ENCODE measurements around the gene ZNF565. TPM values are rescaled to one million over a fixed set of nuclear protein-coding genes. Genes with fewer than 3 reads are reported as not detected.

The ZNF565 gene
- total and polyA plus RNA-seq, 4 experiments from 2014 or later, result 0.76 to 10.9 (median 7.3) TPM

DNA sequence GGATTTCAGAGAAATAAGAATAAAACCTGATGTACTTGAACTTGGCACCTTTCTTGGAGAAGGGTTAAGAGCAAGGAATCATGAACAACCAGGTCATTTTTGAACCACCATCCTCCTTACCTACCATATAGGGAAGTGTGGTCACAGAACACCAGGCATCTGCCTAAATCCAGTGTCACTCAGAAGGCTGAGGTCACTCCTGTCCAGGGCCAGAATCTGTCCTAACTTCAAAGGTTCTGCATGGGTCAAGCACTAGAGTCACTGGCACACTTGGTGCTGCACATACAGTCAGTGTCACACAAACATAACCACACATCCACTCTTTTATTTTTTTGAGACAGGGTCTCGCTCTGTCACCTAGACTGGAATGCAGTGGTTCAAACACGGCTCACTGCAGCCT lies 1.6 kb downstream of the ZNF565 start:
- Histone ChIP-seq H3K4me3 (ENCODE audit: low read length in 2 of 2) (no peak overlapping the region), H3K27ac (ENCODE audit: low read depth, low read length) (no peak overlapping the region), H3K36me3 (ENCODE audit: insufficient read depth, low read length) (no peaks in the 10 kb centered on the region), H3K9me3 (ENCODE audit: control insufficient read depth in 1 of 2, low read length in 2 of 2) (no peaks in the 10 kb centered on the region), H3K27me3 (ENCODE audit: insufficient read depth, low read length) (no peaks in the 10 kb centered on the region), H3K4me1 (ENCODE audit: insufficient read depth, low read length) (peaks cover 23% of the 10 kb centered on the region)
- no peak for DNase-seq
- H3K36me3 Mint-ChIP-seq, result peaks cover 2 to 4% of the 10 kb centered on the region in 2 donors
- H3K9me3 Mint-ChIP-seq, result no peaks in the 10 kb centered on the region
- peak overlapping the region in 5 of 8 donors; percentile 9 to 60 (median 25) for H3K4me3 Mint-ChIP-seq
- CTCF ChIA-PET (ENCODE audit: partially characterized antibody), result no interaction called here
- no peaks in the 10 kb centered on the region for H3K27me3 Mint-ChIP-seq
- peaks cover 9 to 18% (median 10%) of the 10 kb centered on the region in 4 donors for H3K4me1 Mint-ChIP-seq
- H3K27ac Mint-ChIP-seq, result peak overlapping the region in 6 of 7 donors; percentile 27 to 74 (median 65)
- POLR2A ChIA-PET (ENCODE audit: partially characterized antibody), result no interaction called here
- intact Hi-C loops (cut with micrococcal nuclease), result loop anchor here (10.0 kb wide), 4 partner anchors 392 to 1382 kb away; partner anchors contain the start of genes ZNF382, ZNF383, ZNF540 and ZNF571

DNA sequence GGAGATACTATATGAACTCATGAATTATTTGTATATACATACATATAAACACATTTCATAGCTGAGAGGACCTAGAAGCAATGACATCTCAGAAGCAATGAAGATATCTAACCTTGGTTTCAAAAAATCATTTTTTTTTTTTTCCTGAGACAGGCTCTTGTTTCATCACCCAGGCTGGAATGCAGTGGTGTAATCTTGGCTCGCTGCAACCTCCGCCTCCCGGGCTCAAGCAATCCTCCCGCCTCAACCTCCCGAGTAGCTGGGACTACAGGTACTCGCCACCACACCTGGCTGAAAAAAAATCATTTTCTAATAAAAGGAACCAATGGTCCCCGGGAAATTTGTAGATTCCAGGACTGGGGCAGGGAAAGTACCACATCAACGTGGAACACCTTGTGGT lies 4.0 kb downstream of the ZNF565 start:
- H3K4me1 ChIP-seq (ENCODE audit: insufficient read depth, low read length), result peaks cover 8% of the 10 kb centered on the region
- CTCF ChIA-PET (ENCODE audit: partially characterized antibody), result no interaction called here
- Mint-ChIP-seq H3K4me1 (peaks cover 0 to 2% (median under 1%) of the 10 kb centered on the region in 4 donors), H3K36me3 (peaks cover under 1 to 4% of the 10 kb centered on the region in 2 donors), H3K27ac (no peak overlapping the region), H3K4me3 (no peak overlapping the region), H3K9me3 (no peaks in the 10 kb centered on the region), H3K27me3 (no peaks in the 10 kb centered on the region)
- POLR2A ChIA-PET (ENCODE audit: partially characterized antibody), result no interaction called here
- H3K27me3 ChIP-seq (ENCODE audit: insufficient read depth, low read length), result no peaks in the 10 kb centered on the region
- intact Hi-C loops (cut with micrococcal nuclease), result loop anchor here (10.0 kb wide), 4 partner anchors 394 to 1384 kb away; partner anchors contain the start of genes ZNF382, ZNF383, ZNF540 and ZNF571
- H3K4me3 ChIP-seq (ENCODE audit: low read length in 2 of 2), result no peak overlapping the region
- no peak for DNase-seq
- H3K27ac ChIP-seq (ENCODE audit: low read depth, low read length), result no peak overlapping the region
- H3K36me3 ChIP-seq (ENCODE audit: insufficient read depth, low read length), result no peaks in the 10 kb centered on the region
- no peaks in the 10 kb centered on the region for H3K9me3 ChIP-seq (ENCODE audit: control insufficient read depth in 1 of 2, low read length in 2 of 2)

DNA sequence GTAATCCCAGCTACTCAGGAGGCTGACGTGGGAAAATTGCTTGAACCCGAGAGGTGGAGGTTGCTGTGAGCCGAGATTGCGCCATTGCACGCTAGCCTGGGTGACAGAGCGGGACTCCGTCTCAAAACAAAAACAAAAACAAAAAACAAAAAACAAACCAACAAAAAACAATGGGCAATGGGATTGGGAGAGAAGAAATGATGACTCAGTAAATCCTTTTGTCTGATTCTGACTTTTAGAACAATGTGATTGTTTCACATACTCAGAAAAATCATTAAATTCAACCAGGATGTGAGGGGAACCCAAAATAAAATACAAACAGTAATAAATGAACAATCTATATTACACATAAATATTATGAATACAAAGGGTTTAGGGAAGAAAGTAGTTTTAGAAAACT lies 5.1 kb downstream of the ZNF565 start:
- Histone ChIP-seq H3K4me1 (ENCODE audit: insufficient read depth, low read length) (peaks cover 8% of the 10 kb centered on the region), H3K9me3 (ENCODE audit: control insufficient read depth in 1 of 2, low read length in 2 of 2) (no peaks in the 10 kb centered on the region), H3K27me3 (ENCODE audit: insufficient read depth, low read length) (no peaks in the 10 kb centered on the region), H3K27ac (ENCODE audit: low read depth, low read length) (no peak overlapping the region), H3K36me3 (ENCODE audit: insufficient read depth, low read length) (no peaks in the 10 kb centered on the region), H3K4me3 (ENCODE audit: low read length in 2 of 2) (no peak overlapping the region)
- POLR2A ChIA-PET (ENCODE audit: partially characterized antibody), result no interaction called here
- no peak overlapping the region for H3K4me3 Mint-ChIP-seq
- no peak for DNase-seq
- H3K27me3 Mint-ChIP-seq, result no peaks in the 10 kb centered on the region
- H3K36me3 Mint-ChIP-seq, result peaks cover 2 to 4% of the 10 kb centered on the region in 2 donors
- H3K27ac Mint-ChIP-seq, result no peak overlapping the region
- peaks cover 0 to 3% (median under 1%) of the 10 kb centered on the region in 4 donors for H3K4me1 Mint-ChIP-seq
- intact Hi-C loops (cut with micrococcal nuclease), result no loop called here
- CTCF ChIA-PET (ENCODE audit: partially characterized antibody), result no interaction called here
- H3K9me3 Mint-ChIP-seq, result no peaks in the 10 kb centered on the region

DNA sequence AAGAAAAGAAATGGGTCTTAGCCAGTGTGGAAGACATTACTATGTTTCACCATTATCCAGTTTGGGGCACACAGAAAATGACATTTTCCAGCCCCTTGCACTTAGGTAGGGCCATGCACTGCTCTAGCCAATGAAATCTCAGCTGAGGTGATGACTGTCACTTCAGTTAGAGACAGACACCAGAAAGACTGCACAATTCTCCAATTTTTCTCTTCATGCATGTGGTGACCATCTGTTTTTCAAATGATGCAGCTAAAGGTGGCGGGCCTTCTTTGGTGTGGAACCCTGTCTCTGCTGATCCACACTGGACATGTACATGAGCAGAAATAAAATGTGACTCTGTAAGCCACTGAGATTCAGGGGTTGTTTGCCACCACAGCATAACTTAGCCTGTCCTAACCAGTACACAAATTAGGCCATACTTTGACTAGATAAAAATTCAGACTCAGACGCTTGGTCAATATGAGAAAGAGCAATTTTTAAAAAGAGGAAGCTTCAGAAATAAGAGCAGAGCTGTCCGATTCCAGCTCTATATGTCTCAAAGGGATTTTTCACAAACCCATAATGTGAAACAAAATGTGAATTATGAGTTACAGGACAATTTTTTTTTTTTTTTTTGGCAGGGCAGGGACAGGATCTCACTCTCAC lies 6.7 kb downstream of the ZNF565 start:
- POLR2A ChIA-PET (ENCODE audit: partially characterized antibody), result no interaction called here
- no peak overlapping the region for H3K4me3 ChIP-seq (ENCODE audit: low read length in 2 of 2)
- no peaks in the 10 kb centered on the region for H3K4me1 ChIP-seq (ENCODE audit: insufficient read depth, low read length)
- Mint-ChIP-seq H3K9me3 (no peaks in the 10 kb centered on the region), H3K4me3 (no peak overlapping the region), H3K4me1 (peaks cover 0 to 3% (median under 1%) of the 10 kb centered on the region in 4 donors), H3K27ac (peak overlapping the region in 1 of 7 donors; percentile 12), H3K36me3 (peaks cover 5% of the 10 kb centered on the region in 2 donors), H3K27me3 (no peaks in the 10 kb centered on the region)
- no peaks in the 10 kb centered on the region for H3K9me3 ChIP-seq (ENCODE audit: control insufficient read depth in 1 of 2, low read length in 2 of 2)
- intact Hi-C loops (cut with micrococcal nuclease), result no loop called here
- no peak for DNase-seq
- no peaks in the 10 kb centered on the region for H3K27me3 ChIP-seq (ENCODE audit: insufficient read depth, low read length)
- CTCF ChIA-PET (ENCODE audit: partially characterized antibody), result no interaction called here
- H3K27ac ChIP-seq (ENCODE audit: low read depth, low read length), result no peak overlapping the region
- no peaks in the 10 kb centered on the region for H3K36me3 ChIP-seq (ENCODE audit: insufficient read depth, low read length)

DNA sequence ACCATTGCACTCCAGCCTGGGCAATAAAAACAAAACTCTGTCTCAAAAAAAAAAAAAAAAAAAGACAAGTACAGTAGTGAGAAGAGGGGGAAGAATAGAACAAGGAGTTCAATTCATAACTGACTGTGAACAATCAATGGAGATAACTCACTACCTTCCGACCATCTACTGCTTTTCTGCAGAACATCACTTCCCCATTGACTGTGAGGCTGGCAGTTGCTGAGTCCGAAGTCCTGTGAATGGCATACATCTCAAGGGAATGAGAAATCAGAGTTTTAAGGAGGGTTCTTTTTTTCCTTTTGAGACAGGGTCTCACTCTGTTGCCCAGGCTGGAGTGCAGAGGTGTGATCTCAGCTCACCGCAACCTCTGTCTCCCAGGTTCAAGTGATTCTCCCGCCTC lies 11.2 kb downstream of the ZNF565 start:
- no peak overlapping the region for H3K4me3 Mint-ChIP-seq
- H3K4me3 ChIP-seq (ENCODE audit: low read length in 2 of 2), result no peak overlapping the region
- no peaks in the 10 kb centered on the region for H3K4me1 ChIP-seq (ENCODE audit: insufficient read depth, low read length)
- peaks cover 0 to 3% (median under 1%) of the 10 kb centered on the region in 4 donors for H3K4me1 Mint-ChIP-seq
- POLR2A ChIA-PET (ENCODE audit: partially characterized antibody), result interaction anchor here (0.6 kb wide), 1 partner anchor 961 kb away, joined by 3 read pairs; no protein-coding TSS in a partner anchor
- H3K27me3 ChIP-seq (ENCODE audit: insufficient read depth, low read length), result no peaks in the 10 kb centered on the region
- no peaks in the 10 kb centered on the region for H3K27me3 Mint-ChIP-seq
- H3K9me3 Mint-ChIP-seq, result no peaks in the 10 kb centered on the region
- no peaks in the 10 kb centered on the region for H3K36me3 ChIP-seq (ENCODE audit: insufficient read depth, low read length)
- CTCF ChIA-PET (ENCODE audit: partially characterized antibody), result no interaction called here
- no peak for DNase-seq
- intact Hi-C loops (cut with micrococcal nuclease), result no loop called here
- H3K27ac ChIP-seq (ENCODE audit: low read depth, low read length), result no peak overlapping the region
- peaks cover 13% of the 10 kb centered on the region in 2 donors for H3K36me3 Mint-ChIP-seq
- H3K27ac Mint-ChIP-seq, result no peak overlapping the region
- H3K9me3 ChIP-seq (ENCODE audit: control insufficient read depth in 1 of 2, low read length in 2 of 2), result no peaks in the 10 kb centered on the region

DNA sequence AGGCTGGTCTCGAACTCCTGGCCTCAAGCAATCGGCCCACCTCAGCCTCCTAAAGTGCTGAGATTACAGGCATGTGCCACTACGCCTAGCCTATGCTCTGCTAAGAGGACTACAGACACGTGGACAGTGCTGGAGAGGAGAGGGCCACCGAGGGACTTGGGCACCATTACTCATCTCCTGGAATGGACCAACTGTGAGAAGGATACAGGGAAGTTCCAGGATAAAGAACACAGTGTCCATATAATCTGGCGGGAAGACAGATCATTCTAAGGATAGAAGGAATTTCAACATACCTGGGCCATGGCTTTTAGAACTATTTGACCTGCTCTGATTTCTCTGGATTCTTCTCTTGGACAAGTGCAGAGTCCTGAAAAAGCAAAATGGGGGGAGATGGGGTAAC lies 12.8 kb downstream of the ZNF565 start:
- ChIA-PET CTCF (ENCODE audit: partially characterized antibody) (no interaction called here), POLR2A (ENCODE audit: partially characterized antibody) (no interaction called here)
- no peak overlapping the region for H3K4me3 ChIP-seq (ENCODE audit: low read length in 2 of 2)
- peak overlapping the region in 1 of 7 donors; percentile 64 for H3K27ac Mint-ChIP-seq
- peaks cover 14 to 15% of the 10 kb centered on the region in 2 donors for H3K36me3 Mint-ChIP-seq
- no peaks in the 10 kb centered on the region for H3K27me3 ChIP-seq (ENCODE audit: insufficient read depth, low read length)
- H3K27ac ChIP-seq (ENCODE audit: low read depth, low read length), result no peak overlapping the region
- DNase-seq, result no peak
- intact Hi-C loops (cut with micrococcal nuclease), result no loop called here
- H3K27me3 Mint-ChIP-seq, result no peaks in the 10 kb centered on the region
- peaks cover 0 to 3% (median under 1%) of the 10 kb centered on the region in 4 donors for H3K4me1 Mint-ChIP-seq
- no peak overlapping the region for H3K4me3 Mint-ChIP-seq
- H3K9me3 Mint-ChIP-seq, result no peaks in the 10 kb centered on the region
- H3K9me3 ChIP-seq (ENCODE audit: control insufficient read depth in 1 of 2, low read length in 2 of 2), result no peaks in the 10 kb centered on the region
- no peaks in the 10 kb centered on the region for H3K4me1 ChIP-seq (ENCODE audit: insufficient read depth, low read length)
- H3K36me3 ChIP-seq (ENCODE audit: insufficient read depth, low read length), result no peaks in the 10 kb centered on the region

DNA sequence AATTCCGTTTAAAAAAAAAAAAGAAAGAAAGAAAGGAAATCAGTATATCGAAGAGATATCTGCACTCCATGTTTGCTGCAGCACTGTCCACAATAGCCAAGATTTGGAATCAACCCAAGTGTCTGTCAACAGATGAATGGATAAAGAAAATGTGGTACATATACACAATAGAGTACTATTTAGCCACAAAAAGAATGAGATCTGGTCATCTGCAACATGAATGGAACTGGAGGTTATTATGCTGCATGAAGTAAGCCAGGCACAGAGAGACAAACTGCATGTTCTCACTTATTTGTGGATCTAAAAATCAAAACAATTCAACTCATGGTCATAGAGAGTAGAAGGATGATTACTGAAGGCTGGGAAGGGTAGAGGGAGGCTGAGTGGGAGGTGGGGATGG lies 16.3 kb downstream of the ZNF565 start:
- H3K27ac Mint-ChIP-seq, result peak overlapping the region in 1 of 7 donors; percentile 30
- Histone ChIP-seq H3K4me3 (ENCODE audit: low read length in 2 of 2) (no peak overlapping the region), H3K27ac (ENCODE audit: low read depth, low read length) (no peak overlapping the region), H3K9me3 (ENCODE audit: control insufficient read depth in 1 of 2, low read length in 2 of 2) (no peaks in the 10 kb centered on the region), H3K36me3 (ENCODE audit: insufficient read depth, low read length) (peaks cover 5% of the 10 kb centered on the region), H3K4me1 (ENCODE audit: insufficient read depth, low read length) (no peaks in the 10 kb centered on the region), H3K27me3 (ENCODE audit: insufficient read depth, low read length) (no peaks in the 10 kb centered on the region)
- ChIA-PET POLR2A (ENCODE audit: partially characterized antibody) (interaction anchor here (1.4 kb wide), 1 partner anchor 17 kb away, joined by 6 read pairs; the partner anchor contains the start of genes ZNF146 and ZNF565), CTCF (ENCODE audit: partially characterized antibody) (no interaction called here)
- no peaks in the 10 kb centered on the region for H3K9me3 Mint-ChIP-seq
- H3K36me3 Mint-ChIP-seq, result peaks cover 30 to 31% of the 10 kb centered on the region in 2 donors
- H3K4me3 Mint-ChIP-seq, result no peak overlapping the region
- intact Hi-C loops (cut with micrococcal nuclease), result no loop called here
- DNase-seq, result no peak
- H3K27me3 Mint-ChIP-seq, result no peaks in the 10 kb centered on the region
- peaks cover 0 to 3% (median 0%) of the 10 kb centered on the region in 4 donors for H3K4me1 Mint-ChIP-seq

Data from CD4-positive, alpha-beta memory T cell (primary cell).